HL-60 (cell line): ENCODE results near the gene TMEM101.
"Not testable (repeated sequence)": the region's sequence is repeated elsewhere in the genome, so short reads cannot be mapped to it uniquely, and the experiment has no call there.

Source experiments
- DNase-seq, 2 experiments: peaks; one replicate each; pipeline ENCODE4 v3.0.0-alpha.2; 2010 to 2020; ENCODE audit warnings: low read depth in 1 of 2, low spot score in 1 of 2
- H3K27ac ChIP-seq: fragments of 250-450 bp; sonication (Bioruptor Pico); replicated peaks from 2 replicates; pipeline ENCODE4 v1.5.1; 2020; ENCODE audit warnings: mild to moderate bottlenecking, moderate library complexity
- H3K27me3 ChIP-seq: fragments of 250-450 bp; sonication (Bioruptor Pico); 2 replicates; pipeline ENCODE4 v1.5.1; 2021; ENCODE audit warnings: mild to moderate bottlenecking, moderate library complexity; ENCODE audit not compliant: insufficient read depth, poor library complexity, severe bottlenecking
- H3K4me3 ChIP-seq: replicated peaks from 2 replicates; pipeline ENCODE4 v1.5.1; 2011; ENCODE audit warnings: mild to moderate bottlenecking, control low read depth, low read length; ENCODE audit not compliant: insufficient read depth
- GABPA ChIP-seq: IDR thresholded peaks from 2 replicates; pipeline ENCODE4 v1.6.1; 2012; ENCODE audit warnings: low read depth
- POLR2AphosphoS5 ChIP-seq: IDR thresholded peaks from 2 replicates; pipeline ENCODE4 v1.6.1; 2012; ENCODE audit warnings: low read depth
- SPI1 ChIP-seq: IDR thresholded peaks from 2 replicates; pipeline ENCODE4 v1.6.1; 2012; ENCODE audit warnings: low read depth, mild to moderate bottlenecking, borderline replicate concordance
- TF ChIP-seq, protein P1 (sequence below): IDR thresholded peaks from 2 replicates; pipeline ENCODE4 v1.6.1; 2012; ENCODE audit warnings: low read depth; ENCODE audit not compliant: insufficient replicate concordance
- TF ChIP-seq, protein P2 (sequence below): IDR thresholded peaks from one replicate; pipeline ENCODE4 v1.5.1; 2011; ENCODE audit warnings: low read length, control low read depth, inconsistent platforms; ENCODE audit not compliant: insufficient read depth

The TMEM101 gene

DNA sequence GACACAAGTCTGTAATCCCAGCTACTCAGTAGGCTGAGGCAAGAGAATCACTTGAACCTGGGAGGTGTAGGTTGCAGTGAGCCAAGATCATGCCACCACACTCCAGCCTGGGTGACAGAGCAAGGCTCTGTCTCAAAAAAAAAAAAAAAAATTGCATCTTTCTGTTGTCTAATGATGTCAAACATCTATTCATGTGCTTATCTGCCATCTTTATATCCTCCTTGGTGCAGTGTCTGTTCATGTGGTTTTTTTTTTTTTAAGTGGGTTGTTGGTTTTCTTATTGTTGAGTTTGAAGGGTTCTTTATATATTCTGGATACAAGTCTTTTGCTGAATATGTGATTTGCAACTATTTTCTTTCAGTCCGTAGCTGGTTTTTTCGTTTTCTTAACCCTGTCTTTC, 43.3 kb downstream of the TMEM101 start:
- H3K27me3 ChIP-seq, H3K4me3 ChIP-seq, DNase-seq, H3K27ac ChIP-seq: not testable (repeated sequence)

DNA sequence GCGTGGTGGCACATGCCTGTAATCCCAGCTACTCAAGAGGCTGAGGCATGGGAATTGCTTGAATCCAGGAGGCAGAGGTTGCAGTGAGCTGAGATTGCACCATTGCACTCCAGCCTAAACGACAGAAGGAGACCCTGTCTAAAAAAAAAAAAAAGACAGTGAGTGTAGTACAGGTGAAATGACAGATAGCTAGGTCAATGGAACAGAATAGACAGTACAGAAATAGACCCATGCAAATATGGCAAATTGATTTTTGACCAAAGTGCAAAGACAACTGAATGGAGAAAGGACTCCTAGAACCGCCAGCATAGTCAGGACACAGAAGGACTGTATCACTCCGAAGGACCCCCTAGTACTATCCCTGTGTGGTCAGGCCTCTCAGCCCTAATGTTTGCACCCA, 44.4 kb downstream of the TMEM101 start:
- peaks cover 2% of the 10 kb centered on the region for H3K27me3 ChIP-seq
- TF ChIP-seq, protein P1, sequence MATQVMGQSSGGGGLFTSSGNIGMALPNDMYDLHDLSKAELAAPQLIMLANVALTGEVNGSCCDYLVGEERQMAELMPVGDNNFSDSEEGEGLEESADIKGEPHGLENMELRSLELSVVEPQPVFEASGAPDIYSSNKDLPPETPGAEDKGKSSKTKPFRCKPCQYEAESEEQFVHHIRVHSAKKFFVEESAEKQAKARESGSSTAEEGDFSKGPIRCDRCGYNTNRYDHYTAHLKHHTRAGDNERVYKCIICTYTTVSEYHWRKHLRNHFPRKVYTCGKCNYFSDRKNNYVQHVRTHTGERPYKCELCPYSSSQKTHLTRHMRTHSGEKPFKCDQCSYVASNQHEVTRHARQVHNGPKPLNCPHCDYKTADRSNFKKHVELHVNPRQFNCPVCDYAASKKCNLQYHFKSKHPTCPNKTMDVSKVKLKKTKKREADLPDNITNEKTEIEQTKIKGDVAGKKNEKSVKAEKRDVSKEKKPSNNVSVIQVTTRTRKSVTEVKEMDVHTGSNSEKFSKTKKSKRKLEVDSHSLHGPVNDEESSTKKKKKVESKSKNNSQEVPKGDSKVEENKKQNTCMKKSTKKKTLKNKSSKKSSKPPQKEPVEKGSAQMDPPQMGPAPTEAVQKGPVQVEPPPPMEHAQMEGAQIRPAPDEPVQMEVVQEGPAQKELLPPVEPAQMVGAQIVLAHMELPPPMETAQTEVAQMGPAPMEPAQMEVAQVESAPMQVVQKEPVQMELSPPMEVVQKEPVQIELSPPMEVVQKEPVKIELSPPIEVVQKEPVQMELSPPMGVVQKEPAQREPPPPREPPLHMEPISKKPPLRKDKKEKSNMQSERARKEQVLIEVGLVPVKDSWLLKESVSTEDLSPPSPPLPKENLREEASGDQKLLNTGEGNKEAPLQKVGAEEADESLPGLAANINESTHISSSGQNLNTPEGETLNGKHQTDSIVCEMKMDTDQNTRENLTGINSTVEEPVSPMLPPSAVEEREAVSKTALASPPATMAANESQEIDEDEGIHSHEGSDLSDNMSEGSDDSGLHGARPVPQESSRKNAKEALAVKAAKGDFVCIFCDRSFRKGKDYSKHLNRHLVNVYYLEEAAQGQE, result no peak
- no peak for TF ChIP-seq GABPA
- H3K4me3 ChIP-seq, result no peak overlapping the region
- no peak for DNase-seq
- no peak overlapping the region for H3K27ac ChIP-seq

DNA sequence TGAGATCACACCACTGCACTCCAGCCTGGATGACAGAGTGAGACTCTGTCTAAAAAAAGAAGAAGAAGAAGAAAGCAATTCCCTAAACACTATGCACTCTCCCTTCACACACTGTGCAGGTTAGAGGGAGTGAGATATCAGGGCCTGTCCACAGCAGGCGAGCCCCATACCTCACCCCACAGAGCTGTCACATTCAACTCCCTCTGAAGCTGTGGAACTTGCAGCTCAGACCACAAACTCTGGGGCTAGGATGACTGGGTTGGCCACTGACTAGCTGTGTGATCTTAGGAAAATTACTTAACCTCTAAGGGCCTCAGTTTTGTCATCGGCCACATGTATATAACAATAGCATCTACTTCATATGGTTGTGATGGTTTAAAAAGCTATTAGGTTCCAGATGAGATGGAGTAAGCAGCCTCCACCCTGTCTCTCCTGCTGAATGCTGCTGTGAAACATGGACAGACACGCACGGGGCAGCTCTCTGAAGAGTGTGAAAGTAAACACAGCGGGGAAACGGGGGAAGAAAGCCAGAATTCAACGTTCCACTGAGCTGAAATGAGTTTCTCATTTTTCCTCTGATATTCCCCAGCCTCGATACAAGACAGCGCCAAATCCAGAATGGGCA, 47.4 kb downstream of the TMEM101 start:
- H3K4me3 ChIP-seq, result no peak overlapping the region
- no peaks in the 10 kb centered on the region for H3K27me3 ChIP-seq
- H3K27ac ChIP-seq, result no peak overlapping the region
- DNase-seq, result no peak
- TF ChIP-seq SPI1 (no peak), GABPA (no peak), POLR2AphosphoS5 (no peak)
- TF ChIP-seq, protein P1, result no peak
- TF ChIP-seq, protein P2, sequence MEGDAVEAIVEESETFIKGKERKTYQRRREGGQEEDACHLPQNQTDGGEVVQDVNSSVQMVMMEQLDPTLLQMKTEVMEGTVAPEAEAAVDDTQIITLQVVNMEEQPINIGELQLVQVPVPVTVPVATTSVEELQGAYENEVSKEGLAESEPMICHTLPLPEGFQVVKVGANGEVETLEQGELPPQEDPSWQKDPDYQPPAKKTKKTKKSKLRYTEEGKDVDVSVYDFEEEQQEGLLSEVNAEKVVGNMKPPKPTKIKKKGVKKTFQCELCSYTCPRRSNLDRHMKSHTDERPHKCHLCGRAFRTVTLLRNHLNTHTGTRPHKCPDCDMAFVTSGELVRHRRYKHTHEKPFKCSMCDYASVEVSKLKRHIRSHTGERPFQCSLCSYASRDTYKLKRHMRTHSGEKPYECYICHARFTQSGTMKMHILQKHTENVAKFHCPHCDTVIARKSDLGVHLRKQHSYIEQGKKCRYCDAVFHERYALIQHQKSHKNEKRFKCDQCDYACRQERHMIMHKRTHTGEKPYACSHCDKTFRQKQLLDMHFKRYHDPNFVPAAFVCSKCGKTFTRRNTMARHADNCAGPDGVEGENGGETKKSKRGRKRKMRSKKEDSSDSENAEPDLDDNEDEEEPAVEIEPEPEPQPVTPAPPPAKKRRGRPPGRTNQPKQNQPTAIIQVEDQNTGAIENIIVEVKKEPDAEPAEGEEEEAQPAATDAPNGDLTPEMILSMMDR, result no peak

DNA sequence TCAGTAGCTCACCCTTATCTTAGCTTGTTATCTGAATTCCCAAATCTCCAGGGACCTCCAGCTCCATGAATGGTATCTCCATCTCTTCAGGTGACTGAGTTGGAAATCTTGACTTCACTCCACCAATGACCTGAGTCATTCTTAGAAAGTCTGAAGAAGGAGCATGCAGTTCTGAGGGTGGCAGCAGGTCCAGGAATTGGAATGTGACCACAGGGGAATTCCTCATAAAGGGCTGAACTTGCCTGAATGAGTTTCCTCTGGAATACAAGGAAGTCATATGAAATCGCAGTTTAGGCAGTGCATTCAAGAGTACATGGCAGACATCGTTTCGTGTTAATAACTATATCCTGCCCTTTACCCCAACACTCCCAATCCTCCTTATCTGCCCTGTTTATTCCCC, 48.5 kb downstream of the TMEM101 start:
- DNase-seq, result no peak
- TF ChIP-seq, protein P2, result no peak
- TF ChIP-seq GABPA (no peak), POLR2AphosphoS5 (no peak), SPI1 (no peak)
- TF ChIP-seq, protein P1, result no peak
- no peaks in the 10 kb centered on the region for H3K27me3 ChIP-seq
- no peak overlapping the region for H3K4me3 ChIP-seq
- no peak overlapping the region for H3K27ac ChIP-seq
